ENCODE measurements around the gene KIAA1217.

KIAA1217 gene, protein sequence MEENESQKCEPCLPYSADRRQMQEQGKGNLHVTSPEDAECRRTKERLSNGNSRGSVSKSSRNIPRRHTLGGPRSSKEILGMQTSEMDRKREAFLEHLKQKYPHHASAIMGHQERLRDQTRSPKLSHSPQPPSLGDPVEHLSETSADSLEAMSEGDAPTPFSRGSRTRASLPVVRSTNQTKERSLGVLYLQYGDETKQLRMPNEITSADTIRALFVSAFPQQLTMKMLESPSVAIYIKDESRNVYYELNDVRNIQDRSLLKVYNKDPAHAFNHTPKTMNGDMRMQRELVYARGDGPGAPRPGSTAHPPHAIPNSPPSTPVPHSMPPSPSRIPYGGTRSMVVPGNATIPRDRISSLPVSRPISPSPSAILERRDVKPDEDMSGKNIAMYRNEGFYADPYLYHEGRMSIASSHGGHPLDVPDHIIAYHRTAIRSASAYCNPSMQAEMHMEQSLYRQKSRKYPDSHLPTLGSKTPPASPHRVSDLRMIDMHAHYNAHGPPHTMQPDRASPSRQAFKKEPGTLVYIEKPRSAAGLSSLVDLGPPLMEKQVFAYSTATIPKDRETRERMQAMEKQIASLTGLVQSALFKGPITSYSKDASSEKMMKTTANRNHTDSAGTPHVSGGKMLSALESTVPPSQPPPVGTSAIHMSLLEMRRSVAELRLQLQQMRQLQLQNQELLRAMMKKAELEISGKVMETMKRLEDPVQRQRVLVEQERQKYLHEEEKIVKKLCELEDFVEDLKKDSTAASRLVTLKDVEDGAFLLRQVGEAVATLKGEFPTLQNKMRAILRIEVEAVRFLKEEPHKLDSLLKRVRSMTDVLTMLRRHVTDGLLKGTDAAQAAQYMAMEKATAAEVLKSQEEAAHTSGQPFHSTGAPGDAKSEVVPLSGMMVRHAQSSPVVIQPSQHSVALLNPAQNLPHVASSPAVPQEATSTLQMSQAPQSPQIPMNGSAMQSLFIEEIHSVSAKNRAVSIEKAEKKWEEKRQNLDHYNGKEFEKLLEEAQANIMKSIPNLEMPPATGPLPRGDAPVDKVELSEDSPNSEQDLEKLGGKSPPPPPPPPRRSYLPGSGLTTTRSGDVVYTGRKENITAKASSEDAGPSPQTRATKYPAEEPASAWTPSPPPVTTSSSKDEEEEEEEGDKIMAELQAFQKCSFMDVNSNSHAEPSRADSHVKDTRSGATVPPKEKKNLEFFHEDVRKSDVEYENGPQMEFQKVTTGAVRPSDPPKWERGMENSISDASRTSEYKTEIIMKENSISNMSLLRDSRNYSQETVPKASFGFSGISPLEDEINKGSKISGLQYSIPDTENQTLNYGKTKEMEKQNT (N-terminal part only)

DNA sequence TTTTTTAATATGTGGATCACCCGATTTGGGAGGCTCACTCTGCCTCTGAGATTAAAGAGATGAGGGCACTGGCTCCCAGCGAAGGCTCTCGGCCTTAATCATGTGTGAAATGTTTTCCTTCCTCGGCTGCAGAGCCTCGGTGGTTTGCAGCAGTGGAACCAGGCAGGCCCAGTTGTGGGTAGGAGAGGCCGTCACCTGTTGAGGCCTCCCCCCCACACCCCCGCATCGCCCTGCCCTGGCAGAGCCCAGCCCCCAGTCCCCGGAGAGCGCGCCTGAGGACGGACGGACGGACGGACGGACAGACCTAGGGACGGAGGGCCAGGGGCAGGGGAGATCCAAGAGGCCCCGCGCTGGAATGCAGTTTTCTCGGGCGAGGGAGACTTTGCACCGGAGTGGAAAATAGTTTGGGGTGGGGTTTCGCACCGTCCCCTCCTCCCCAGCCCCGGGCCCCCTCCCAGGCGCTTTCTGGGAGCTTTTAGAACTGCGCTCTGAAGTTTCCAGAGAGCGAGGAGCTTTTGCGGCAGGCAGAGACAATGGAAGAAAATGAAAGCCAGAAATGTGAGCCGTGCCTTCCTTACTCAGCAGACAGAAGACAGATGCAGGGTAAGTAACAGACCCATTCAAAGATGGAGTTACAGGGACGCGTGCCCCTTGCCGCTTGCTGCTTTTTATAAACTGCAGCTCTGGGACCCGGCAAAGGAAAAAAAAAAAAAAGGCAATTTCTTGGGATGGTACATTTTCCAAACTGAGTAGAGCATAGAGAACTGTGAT, at the start of gene KIAA1217:
TSS of gene KIAA1217 (plus strand) at position 478 of the 771 bp plus-strand sequence. CDS start at position 534, 56 bp downstream.
- DNase-seq (ENCODE audit: low read depth), result no peak

DNA sequence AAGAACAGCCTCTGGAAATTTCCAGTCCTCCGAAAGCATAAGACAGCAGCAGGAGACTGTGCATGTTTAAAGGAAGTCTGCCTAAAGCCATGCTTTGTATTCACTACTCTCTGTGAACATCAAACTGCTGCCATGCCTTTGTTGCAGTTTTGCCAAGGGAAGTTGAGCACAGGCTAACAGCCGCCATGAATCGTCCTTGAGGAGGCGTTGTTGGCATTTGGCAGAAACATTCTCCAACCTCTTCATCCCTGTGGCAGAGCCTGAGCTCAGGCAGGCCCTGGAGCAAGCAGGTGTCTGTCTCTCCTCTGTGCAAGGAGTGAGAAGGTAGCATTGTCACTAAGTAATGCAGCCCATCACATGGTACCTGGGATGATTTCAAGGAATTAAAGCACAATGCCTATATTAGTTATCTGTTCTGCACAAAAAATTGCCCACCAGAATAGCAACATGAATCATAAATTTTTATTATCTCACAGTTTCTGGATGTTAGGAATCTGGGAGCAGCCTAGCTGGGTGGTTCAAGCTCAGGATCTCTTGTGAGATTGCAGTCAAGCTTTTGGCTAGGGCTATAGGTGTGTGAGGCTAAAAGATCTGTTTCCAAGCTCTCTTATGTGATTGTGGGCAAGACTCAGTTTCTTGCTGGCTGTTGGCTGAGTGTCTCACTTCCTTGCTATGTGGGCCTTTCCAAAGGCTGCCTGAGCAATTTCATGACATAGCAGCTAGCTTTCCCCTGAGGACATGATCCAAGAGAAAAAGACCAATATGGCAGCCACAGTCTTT, 46.5 kb upstream of the KIAA1217 start:
- DNase-seq (ENCODE audit: low read depth), result no peak

DNA sequence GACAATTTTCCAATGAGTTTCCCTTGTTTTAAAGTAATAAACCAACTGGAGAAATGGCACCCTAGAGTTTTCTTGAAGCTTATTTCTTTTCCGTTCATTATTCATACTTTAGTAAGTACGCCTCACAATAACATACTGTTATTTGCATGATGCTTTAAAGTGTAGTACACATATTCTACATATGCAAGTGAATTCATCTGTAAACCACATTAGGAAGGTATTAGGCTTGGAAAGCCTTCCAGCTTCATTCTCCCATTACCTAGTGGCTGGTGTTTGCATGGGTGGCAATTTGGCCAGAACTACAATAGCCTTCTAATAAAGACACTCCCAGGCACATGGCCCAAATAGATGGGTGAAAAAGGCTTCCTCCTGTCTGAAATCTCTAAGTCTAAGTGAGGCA, 45.5 kb upstream of the KIAA1217 start:
- no peak for DNase-seq (ENCODE audit: low read depth)

DNA sequence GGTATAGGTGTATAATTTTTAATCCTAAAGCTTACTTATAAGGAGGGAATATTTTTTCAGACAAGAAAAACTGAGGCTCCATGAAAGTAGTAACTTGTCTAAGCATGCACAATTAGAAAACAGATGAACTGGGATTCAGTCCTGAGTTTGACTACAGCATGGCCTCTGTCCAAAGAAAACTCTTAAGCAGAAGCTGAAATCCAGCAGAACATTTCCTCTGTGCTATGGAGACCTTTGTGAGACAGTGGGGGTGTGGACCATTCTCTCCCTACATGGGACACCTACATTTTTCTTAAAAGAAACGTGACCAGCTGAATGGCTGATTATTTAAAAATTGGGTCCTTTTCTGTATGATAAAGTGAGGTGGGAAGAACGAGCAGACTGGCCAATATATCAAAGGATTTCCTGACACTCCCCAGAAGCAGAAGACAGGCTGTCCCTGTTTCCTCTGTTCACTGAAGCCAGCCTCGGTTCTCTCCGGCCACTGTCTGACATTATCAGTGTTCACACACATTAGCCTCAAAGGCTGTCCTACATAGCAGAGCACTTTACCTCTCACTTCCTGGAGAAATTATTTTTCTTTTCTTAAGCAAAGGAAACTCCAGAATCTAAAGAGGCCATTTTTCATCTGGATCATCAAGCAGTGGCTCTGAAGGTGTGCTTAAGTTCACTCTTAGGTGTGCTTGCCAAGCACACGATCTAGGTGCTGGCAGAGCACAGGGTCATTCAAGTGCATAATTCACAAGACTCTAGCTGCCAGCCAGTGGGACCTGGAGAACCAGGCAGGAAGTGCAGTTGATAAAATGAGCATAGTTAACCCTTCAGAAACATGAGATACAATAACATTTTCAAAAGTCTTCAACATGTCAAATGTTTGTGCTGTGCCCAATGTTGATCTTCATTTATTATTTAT, 40.4 kb upstream of the KIAA1217 start:
- DNase-seq (ENCODE audit: low read depth), result no peak

DNA sequence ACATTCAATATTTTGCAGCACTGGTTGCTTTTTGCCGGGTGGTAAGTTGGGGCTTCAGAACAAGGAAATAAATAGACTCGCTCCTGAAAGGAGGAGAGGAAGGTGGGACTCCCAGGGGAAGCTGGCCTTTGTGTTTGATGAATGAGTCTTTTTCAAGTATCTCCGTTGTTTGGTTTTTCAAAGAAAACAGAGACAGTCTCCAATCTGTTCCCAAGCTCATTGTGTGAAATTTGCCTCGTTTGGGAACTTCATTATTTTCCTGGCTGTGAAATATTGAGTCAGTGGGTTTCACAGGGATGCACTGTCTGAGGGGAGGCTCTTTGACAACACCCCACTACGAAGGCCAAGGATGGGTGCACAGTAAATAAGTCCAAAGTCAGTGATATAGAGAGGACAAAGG, 38.7 kb upstream of the KIAA1217 start:
- DNase-seq (ENCODE audit: low read depth), result no peak

DNA sequence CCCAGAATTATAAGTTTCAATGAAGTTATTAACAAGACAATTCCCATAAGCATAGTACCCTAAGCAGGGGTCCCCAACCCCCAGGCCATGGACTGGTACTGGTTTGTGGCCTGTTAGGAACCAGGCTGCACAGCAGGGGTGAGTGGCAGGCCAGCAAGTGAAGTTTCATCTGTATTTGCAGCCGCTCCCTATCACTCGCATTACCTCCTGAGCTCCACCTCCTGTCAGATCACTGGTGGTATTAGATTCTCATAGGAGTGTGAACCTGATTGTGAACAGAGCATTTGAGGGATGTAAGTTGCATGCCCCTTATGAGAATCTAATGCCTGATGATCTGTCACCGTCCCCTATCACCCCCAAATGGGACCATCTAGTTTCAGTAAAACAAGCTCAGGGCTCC, 36.0 kb upstream of the KIAA1217 start:
- DNase-seq (ENCODE audit: low read depth), result no peak

DNA sequence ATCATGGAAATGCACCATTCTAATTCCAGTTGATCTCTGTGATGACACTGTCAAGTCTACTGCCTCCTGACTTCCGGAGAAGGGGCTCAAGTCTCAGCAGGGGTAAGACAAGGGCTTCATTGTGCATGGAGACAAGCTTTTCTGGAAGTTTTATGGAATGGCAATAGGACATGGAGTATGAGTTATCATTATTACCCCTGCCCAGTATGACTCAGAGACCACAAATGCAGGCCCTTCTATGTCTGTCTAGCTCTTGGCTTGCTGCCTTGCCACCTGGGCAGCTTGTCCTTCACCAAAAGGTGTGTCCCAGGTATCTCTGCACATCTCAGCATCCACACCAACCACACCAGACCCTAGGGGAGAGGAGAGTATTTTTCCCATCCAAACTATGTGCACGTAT, 34.9 kb upstream of the KIAA1217 start:
- DNase-seq (ENCODE audit: low read depth), result no peak

DNA sequence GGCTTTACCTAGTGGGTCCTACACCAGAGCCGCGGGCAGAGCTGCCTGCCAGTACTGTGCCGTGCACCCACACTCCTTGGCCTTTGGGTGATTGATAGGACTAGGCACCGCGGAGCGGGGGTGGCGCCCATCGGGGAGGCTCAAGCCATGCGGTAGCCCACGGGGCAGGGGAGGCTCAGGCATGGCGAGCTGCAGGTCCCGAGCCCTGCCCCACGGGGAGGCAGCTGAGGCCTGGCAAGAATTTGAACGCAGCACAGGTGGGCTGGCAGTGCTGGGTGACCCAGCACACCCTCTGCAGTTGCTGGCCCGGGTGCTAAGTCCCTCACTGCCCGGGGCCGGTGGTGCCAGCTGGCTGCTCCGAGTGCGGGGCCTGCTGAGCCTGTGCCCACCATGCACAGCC, 32.3 kb upstream of the KIAA1217 start:
- no peak for DNase-seq (ENCODE audit: low read depth)

DNA sequence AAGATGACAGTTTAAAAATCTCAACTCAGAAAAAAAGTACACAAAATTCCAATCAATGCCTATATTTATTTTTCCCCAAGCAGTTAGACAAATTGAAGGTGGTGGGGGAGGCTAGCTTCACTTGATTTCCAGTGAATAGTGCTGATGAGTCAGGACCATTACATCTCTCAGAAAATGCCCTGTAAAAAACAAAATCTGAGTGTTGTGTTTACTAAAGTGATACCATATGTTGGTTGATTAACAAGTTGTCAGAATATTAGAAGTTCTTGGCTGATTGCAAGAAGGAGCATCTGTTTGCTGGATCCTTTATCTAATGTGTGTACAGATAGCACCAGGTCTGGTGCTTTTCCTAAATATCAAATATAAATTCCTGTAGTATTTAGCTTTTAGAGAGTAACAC, 31.3 kb upstream of the KIAA1217 start:
- no peak for DNase-seq (ENCODE audit: low read depth)

DNA sequence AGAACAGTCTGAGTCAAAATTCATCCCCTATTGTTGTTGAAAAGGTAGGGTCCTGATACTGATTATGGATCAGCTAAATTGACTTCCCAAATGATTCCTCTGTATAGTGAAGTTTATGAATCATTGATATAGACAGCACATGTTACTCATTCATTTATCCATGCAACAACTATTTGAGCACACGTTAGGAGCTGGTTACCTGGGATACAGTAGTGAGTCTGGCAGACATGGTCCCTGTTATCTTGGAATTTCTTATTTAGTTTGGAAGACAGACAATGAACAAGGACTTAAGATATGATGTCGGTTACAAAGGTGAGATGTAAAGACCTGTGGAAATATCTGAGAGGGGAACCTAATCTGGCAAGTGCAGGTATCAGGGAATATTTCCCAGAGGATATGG, 28.0 kb upstream of the KIAA1217 start:
- DNase-seq (ENCODE audit: low read depth), result no peak

DNA sequence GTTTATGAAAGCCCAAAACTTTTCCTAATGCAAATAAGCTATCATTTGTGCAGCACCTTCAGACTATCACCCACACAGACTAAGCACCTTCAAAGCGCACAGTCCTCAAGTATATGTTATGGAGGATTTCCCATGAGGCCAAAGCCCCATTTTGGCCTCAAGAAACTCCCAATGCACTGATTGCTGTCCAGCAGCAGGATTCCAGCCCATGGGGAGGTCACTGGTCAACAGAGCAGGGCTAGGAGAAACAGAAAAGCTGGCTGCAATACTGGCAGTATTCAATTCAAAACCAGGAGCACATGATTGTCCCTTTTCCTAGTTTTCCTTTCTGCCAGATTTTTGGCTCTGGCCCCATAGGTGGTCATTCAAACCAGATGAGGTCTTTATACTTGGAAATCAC, 24.5 kb upstream of the KIAA1217 start:
- no peak for DNase-seq (ENCODE audit: low read depth)

DNA sequence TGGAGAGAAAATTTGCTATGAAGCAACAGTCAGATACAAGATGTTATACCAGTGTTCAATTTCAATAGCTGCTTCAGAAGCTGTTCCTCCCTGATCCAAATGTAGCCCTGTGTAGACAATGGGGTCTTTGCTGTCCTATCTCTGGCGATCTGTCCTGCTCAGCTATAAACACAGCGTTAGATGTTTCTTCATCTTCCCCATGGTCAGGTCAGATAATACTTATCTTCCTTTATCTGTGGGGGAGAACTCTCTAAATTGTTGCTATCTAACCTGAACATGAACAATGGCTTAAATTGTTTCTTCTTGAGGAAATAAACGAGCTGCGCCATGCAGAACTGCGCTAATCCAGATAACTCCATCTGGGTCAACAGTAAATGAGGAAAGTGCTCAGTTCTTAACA, 15.6 kb upstream of the KIAA1217 start:
- DNase-seq (ENCODE audit: low read depth), result no peak

DNA sequence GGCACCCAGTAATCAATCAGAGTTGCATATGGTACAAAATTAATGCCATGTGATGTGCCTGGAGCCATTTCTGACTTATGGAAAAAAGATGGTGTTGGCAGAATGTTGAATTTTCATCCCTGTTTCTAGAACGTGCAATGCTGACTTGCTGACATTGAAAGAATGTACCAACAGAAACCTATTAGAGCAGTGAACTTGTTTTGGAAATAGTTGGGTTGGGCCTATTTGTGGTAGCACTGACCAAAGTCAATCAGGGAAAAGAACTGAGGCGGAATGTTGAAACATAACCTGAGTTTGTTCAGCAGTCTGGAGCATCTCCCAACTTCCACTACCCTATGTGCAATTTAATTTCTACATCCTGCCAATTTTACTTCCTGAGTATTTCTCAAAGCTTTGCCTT, 11.7 kb upstream of the KIAA1217 start:
- DNase-seq (ENCODE audit: low read depth), result no peak

DNA sequence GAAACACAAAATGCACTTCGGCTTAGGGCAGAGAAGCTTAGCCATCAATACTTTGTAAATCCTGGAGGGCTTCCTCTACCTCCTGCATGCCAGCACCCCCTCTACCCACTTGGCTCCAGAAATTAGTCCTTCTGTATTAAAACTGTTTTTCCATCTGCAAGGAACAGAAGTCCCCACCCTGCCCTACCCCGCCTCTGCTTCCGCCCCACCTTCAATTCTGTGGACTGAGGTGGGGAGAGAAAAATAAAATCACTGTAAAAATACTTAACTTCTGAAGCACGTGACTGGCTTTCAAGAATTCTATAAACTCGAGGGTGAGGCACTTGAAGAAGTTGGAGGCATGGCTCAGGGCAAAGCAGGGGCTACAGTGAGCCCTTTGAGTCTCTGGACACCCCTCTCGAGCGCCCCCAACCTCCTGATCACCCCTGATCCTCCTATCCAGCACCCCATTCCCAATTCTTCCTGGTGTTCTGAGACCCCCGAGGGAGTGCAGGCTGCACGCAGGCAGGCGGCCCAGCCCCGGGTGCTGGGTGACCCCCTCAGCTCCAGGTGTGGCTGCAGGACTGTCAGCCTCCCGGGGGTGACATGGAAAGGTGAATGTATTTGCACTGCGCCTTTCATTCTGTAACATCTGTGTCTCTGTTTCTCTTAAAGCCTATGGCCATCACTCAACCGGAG, 7.3 kb upstream of the KIAA1217 start:
- no peak for DNase-seq (ENCODE audit: low read depth)

DNA sequence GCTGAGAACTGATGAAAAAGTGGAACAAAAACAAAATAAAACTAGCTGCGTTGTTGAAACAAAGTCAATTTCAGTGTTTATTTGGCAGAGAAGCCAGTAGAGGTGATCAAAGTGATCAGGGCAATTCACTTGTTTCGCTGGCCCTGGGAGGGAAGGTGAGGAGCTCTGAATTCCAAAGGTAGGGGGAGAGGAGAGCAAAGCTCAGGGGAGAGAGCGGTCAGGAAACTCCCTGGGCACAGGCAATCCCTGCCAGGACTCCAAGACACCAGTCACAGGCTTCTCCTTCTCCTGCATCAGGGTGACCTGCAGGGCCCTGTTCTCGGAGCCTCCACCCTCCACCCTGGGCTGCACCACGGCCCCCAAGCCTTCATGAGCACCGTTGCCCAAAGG, 6.8 kb upstream of the KIAA1217 start:
- no peak for DNase-seq (ENCODE audit: low read depth)

DNA sequence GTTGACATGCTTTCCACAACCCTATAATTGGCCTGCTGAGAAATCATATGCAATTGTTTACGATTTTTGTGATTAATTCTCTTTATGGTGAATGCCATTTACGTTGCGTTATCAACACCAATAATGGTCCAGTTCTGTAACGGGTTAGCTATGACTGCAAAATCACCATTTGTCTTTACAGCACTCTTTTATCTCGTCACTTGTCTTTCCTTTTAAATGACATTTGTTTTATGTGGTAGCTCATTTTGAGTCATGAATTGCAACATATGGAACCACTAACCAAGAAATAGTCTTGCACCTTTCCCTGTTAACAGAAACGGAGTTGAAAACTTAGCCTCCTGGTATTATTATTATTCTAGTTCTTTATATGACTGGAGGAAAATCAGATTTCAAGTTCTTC, 3.1 kb upstream of the KIAA1217 start:
- DNase-seq (ENCODE audit: low read depth), result no peak

DNA sequence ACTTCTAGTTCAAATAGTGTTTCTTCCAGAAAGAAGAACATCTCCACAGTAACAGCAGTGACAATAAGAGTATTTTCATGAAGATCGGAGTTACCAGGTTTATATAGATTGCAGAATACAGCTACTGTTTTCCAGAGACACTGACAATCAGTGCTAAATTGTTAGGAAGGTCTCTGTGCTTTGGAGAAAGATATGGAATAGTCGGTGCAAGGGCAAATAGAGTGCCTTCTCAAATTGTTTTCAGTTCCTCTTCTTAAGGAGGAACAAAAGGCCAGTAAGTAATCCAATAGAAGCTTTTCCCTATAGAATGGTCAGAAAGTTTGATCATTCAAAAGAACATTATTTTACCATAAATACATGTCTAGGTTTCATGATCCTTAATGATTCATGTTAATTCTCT, 2.6 kb upstream of the KIAA1217 start:
- DNase-seq (ENCODE audit: low read depth), result no peak

DNA sequence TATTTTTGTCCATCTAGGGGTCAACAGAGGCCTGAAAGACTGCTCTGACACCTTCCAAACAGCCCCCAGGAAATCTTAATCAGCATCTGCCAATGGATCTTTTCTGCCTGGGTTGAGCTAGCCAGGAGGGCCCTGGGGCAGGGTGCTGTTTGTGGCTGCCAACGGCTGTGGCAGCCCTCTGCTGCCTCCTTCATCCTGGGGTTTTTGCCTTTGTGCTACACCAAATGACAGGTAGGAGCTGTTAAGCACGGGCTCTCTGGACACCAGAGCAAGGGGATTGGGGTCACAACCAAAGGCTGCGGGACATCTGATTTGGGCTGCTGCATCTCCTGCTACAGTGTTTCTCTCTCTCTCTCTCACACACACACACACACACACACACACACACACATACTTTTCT, 2.0 kb upstream of the KIAA1217 start:
- DNase-seq (ENCODE audit: low read depth), result no peak

DNA sequence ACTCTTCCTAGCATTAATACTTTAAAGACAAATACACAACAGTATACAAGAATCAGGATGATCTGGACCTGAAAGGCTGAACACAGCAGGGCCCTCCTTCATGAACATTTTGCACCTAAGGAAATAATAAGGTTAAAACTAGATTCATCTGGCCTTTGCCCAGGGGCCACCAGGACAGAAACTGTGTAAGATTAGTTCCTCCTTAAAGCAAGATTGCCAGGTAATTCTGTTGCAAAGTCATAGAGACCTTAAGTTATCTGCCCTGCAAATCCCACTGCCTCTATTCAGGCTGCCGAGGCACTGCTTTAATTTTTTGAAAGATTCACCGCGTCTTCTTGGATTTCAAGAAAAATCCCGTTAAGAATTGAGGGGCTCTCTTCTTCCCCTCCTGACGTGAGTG, 1.6 kb upstream of the KIAA1217 start:
- no peak for DNase-seq (ENCODE audit: low read depth)
